Measurements from ENCODE around the gene NDUFS2. TPM values are rescaled to one million over a fixed set of nuclear protein-coding genes. Genes with fewer than 3 reads are reported as not detected.

Gene NDUFS2
- total and polyA plus RNA-seq, 9 of the 15 experiments (the other 6 are each of a cell fraction or from before 2014, with no cell fraction given), result 70.0 to 176 (median 141) TPM

DNA sequence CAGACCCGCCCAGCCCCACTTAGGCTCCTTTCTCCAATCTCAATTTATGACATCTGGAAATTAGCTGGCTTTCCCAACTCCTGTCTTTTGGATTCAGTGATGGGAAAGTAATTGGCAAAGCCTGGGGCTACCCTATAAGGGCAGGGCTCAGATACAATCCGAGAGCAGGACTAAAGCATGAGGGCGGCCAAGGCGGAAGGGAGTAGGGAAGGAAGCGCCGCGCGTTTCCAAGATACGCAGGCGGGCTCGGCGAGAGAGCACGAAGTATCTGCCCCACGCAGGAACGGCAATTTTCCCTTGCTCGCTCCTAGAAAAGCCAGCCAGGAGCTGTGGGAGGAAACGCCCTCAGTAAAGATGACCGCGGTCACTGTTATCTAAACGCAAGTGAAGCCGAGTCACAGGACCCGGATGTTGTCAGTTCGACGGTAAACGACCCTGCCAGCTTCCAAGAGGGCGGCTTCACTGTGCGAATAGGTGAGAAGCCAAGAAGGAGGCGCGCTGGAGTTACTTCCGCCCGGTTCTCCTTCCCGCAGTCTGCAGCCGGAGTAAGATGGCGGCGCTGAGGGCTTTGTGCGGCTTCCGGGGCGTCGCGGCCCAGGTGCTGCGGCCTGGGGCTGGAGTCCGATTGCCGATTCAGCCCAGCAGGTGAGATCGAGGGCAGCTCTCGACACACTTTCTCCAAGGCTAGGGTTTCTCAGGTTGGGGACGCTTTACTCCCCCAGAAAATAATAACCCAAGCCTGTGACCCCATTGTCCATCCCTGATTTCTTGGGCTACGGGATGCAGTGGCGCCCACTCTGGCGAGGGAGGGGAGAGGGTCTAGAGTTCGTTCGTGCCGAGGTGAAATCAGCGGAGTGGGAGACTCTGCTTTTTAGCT, at the start of gene NDUFS2 (continued):
- peak; percentile 97 for TF ChIP-seq TAF7 (tag; IDR thresholded peaks at IDR 0.05)
- TF ChIP-seq HDAC6 (IDR thresholded peaks at IDR 0.05; ENCODE audit: low read depth, low read length), result no peak
- peak; percentile 30; the same call in 1 of the 2 replicates for TF ChIP-seq SMARCE1 (IDR thresholded peaks at IDR 0.05)
- TF ChIP-seq ATF7 (IDR thresholded peaks at IDR 0.05), result peak; percentile 75
- TF ChIP-seq ZNF696 (CRISPR knock-in tag; conservative IDR thresholded peaks at IDR 0.05), result no peak
- peak; percentile 62 to 66; a peak in 2 of 4 replicates for TF ChIP-seq TEAD1 (CRISPR knock-in tag; IDR thresholded peaks at IDR 0.05)
- peak; percentile 82 for TF ChIP-seq RBBP5 (IDR thresholded peaks at IDR 0.05; ENCODE audit: borderline replicate concordance, insufficient read depth, low read length, poor library complexity, severe bottlenecking)
- peak; percentile 91 for TF ChIP-seq ESRRA (IDR thresholded peaks at IDR 0.05; ENCODE audit: borderline replicate concordance, low read depth)
- TF ChIP-seq, protein P1, sequence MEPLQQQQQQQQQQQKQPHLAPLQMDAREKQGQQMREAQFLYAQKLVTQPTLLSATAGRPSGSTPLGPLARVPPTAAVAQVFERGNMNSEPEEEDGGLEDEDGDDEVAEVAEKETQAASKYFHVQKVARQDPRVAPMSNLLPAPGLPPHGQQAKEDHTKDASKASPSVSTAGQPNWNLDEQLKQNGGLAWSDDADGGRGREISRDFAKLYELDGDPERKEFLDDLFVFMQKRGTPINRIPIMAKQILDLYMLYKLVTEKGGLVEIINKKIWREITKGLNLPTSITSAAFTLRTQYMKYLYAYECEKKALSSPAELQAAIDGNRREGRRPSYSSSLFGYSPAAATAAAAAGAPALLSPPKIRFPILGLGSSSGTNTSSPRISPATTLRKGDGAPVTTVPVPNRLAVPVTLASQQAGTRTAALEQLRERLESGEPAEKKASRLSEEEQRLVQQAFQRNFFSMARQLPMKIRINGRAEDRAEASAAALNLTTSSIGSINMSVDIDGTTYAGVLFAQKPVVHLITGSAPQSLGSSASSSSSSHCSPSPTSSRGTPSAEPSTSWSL (CRISPR knock-in tag; IDR thresholded peaks at IDR 0.05; ENCODE audit: borderline replicate concordance), result no peak
- TF ChIP-seq NR4A1 (CRISPR knock-in tag; IDR thresholded peaks at IDR 0.05), result peak; percentile 81; the same call in 1 of the 2 replicates
- TF ChIP-seq NR4A1 (tag; IDR thresholded peaks at IDR 0.05), result 0 out of 2 replicates have a peak, but pooled peaks have one; percentile 45
- no peak for TF ChIP-seq ZNF436 (CRISPR knock-in tag; IDR thresholded peaks at IDR 0.05)
- TF ChIP-seq, protein P2, sequence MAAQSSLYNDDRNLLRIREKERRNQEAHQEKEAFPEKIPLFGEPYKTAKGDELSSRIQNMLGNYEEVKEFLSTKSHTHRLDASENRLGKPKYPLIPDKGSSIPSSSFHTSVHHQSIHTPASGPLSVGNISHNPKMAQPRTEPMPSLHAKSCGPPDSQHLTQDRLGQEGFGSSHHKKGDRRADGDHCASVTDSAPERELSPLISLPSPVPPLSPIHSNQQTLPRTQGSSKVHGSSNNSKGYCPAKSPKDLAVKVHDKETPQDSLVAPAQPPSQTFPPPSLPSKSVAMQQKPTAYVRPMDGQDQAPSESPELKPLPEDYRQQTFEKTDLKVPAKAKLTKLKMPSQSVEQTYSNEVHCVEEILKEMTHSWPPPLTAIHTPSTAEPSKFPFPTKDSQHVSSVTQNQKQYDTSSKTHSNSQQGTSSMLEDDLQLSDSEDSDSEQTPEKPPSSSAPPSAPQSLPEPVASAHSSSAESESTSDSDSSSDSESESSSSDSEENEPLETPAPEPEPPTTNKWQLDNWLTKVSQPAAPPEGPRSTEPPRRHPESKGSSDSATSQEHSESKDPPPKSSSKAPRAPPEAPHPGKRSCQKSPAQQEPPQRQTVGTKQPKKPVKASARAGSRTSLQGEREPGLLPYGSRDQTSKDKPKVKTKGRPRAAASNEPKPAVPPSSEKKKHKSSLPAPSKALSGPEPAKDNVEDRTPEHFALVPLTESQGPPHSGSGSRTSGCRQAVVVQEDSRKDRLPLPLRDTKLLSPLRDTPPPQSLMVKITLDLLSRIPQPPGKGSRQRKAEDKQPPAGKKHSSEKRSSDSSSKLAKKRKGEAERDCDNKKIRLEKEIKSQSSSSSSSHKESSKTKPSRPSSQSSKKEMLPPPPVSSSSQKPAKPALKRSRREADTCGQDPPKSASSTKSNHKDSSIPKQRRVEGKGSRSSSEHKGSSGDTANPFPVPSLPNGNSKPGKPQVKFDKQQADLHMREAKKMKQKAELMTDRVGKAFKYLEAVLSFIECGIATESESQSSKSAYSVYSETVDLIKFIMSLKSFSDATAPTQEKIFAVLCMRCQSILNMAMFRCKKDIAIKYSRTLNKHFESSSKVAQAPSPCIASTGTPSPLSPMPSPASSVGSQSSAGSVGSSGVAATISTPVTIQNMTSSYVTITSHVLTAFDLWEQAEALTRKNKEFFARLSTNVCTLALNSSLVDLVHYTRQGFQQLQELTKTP (IDR thresholded peaks at IDR 0.05; ENCODE audit: low read depth in 1 of 2, partially characterized antibody in 2 of 2), result peak in 1 of 2 experiments; percentile 14
- no peak for TF ChIP-seq ARHGAP35 (IDR thresholded peaks at IDR 0.05; ENCODE audit: partially characterized antibody)
- TF ChIP-seq CBFA2T3 (IDR thresholded peaks at IDR 0.05), result no peak
- TF ChIP-seq LCOR (CRISPR knock-in tag; IDR thresholded peaks at IDR 0.05), result peak; percentile 85
